OCI-LY3 (cell line): ENCODE results near the gene USP33.
A peak's percentile ranks its signal among the peaks of the same experiment; 100 is the strongest.

Experiments
- H2AFZ ChIP-seq: fragments of 200-600, 300-600 bp; shearing (Covaris generic); 2 replicates; pipeline ENCODE4 v1.6.0; 2014; ENCODE audit warnings: antibody characterized with exemption, low read depth, low read length
- H3K27ac ChIP-seq: fragments of 200-600, 300-600 bp; sonication (generic); 2 replicates; pipeline ENCODE4 v1.5.1; 2014; ENCODE audit warnings: mild to moderate bottlenecking, low read length, moderate library complexity, mixed read lengths
- H3K27me3 ChIP-seq: fragments of 200-600, 300-600 bp; sonication (generic); 2 replicates; pipeline ENCODE4 v1.6.1; 2014; ENCODE audit warnings: low read depth, low read length, mixed read lengths
- H3K36me3 ChIP-seq: fragments of 200-600, 300-600 bp; sonication (generic); replicated peaks from 2 replicates; pipeline ENCODE3; 2014; ENCODE audit warnings: low read depth, low read length, mixed read lengths
- H3K4me1 ChIP-seq: fragments of 300-600, 200-600 bp; sonication (generic); 2 replicates; pipeline ENCODE4 v1.6.1; 2014; ENCODE audit warnings: low read length, mixed read lengths
- H3K4me2 ChIP-seq: fragments of 200-600, 300-600 bp; sonication (generic); 2 replicates; pipeline ENCODE4 v1.6.1; 2014; ENCODE audit warnings: low read length, mixed read lengths
- H3K4me3 ChIP-seq: fragments of 300-600, 200-600 bp; sonication (generic); 2 replicates; pipeline ENCODE4 v1.5.1; 2014; ENCODE audit warnings: antibody characterized with exemption, mild to moderate bottlenecking, low read length, moderate library complexity
- H3K79me2 ChIP-seq: fragments of 300-600, 200-600 bp; shearing (Covaris generic); 2 replicates; pipeline ENCODE4 v1.6.1; 2014; ENCODE audit warnings: mild to moderate bottlenecking, low read length, mixed read lengths
- H3K9ac ChIP-seq: fragments of 300-600, 200-600 bp; shearing (Covaris generic); 2 replicates; pipeline ENCODE4 v1.6.0; 2014; ENCODE audit warnings: mild to moderate bottlenecking, low read length, moderate library complexity
- H3K9me3 ChIP-seq: fragments of 200-600, 300-600 bp; shearing (Covaris generic); 2 replicates; pipeline ENCODE4 v1.6.1; 2014; ENCODE audit warnings: low read length, mixed read lengths; ENCODE audit not compliant: insufficient read depth
- H4K20me1 ChIP-seq: fragments of 200-600, 300-600 bp; sonication (generic); 2 replicates; pipeline ENCODE4 v1.6.1; 2016; ENCODE audit warnings: low read length, mixed read lengths; ENCODE audit not compliant: insufficient read depth
- EZH2phosphoT487 ChIP-seq: fragments of 200-600 bp; shearing (Covaris generic); IDR thresholded peaks from 2 replicates; pipeline ENCODE4 v1.6.1; 2018; ENCODE audit warnings: antibody characterized with exemption, mixed run types, low read depth
- TF ChIP-seq, protein P1 (sequence below): fragments of 200-600, 300-600 bp; sonication (generic); IDR thresholded peaks from 2 replicates; pipeline ENCODE4 v1.5.1; 2014; ENCODE audit warnings: antibody characterized with exemption, low read length, low read depth

USP33 gene

DNA sequence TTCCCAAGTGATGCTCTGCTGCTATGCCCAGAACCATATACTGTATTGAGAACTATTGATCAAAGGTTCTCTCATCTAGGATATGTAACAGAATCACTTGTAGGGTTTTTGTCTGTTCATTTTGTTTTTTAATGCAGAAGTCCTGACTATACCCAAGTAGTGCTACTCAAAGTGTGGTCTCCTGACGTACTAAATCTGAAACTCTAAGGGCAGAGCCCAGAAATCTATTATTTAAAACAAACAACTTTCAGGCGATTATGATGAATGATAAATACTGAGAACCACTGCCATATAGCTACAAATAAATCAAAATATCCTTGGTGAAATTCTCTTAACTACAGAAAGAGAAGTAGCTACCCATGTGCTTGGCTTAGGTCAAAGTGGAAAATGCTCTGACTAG is 87.3 kb downstream of the USP33 start:
- H3K27ac ChIP-seq = no peak overlapping the region
- H3K4me1 ChIP-seq = peaks cover 36% of the 10 kb centered on the region
- peak overlapping the region; percentile 77 for H3K4me2 ChIP-seq
- H3K4me3 ChIP-seq = peak overlapping the region; percentile 55
- H3K27me3 ChIP-seq = no peaks in the 10 kb centered on the region
- H3K36me3 ChIP-seq = peaks cover 4% of the 10 kb centered on the region
- H3K9ac ChIP-seq = 0 out of 2 replicates have a peak overlapping the region, but pooled peaks have one; percentile 15
- H2AFZ ChIP-seq = no peak overlapping the region
- peaks cover 19% of the 10 kb centered on the region for H4K20me1 ChIP-seq
- H3K79me2 ChIP-seq = peaks cover 94% of the 10 kb centered on the region
- H3K9me3 ChIP-seq = no peaks in the 10 kb centered on the region
- no peak for TF ChIP-seq EZH2phosphoT487
- TF ChIP-seq, protein P1, sequence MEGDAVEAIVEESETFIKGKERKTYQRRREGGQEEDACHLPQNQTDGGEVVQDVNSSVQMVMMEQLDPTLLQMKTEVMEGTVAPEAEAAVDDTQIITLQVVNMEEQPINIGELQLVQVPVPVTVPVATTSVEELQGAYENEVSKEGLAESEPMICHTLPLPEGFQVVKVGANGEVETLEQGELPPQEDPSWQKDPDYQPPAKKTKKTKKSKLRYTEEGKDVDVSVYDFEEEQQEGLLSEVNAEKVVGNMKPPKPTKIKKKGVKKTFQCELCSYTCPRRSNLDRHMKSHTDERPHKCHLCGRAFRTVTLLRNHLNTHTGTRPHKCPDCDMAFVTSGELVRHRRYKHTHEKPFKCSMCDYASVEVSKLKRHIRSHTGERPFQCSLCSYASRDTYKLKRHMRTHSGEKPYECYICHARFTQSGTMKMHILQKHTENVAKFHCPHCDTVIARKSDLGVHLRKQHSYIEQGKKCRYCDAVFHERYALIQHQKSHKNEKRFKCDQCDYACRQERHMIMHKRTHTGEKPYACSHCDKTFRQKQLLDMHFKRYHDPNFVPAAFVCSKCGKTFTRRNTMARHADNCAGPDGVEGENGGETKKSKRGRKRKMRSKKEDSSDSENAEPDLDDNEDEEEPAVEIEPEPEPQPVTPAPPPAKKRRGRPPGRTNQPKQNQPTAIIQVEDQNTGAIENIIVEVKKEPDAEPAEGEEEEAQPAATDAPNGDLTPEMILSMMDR = no peak

GRCh38 chr1:77671836-77672235 is 87.8 kb downstream of the USP33 start:
- H3K4me3 ChIP-seq = peak overlapping the region; percentile 55
- H2AFZ ChIP-seq = no peak overlapping the region
- peaks cover 4% of the 10 kb centered on the region for H3K36me3 ChIP-seq
- H3K27me3 ChIP-seq = no peaks in the 10 kb centered on the region
- peaks cover 94% of the 10 kb centered on the region for H3K79me2 ChIP-seq
- peaks cover 36% of the 10 kb centered on the region for H3K4me1 ChIP-seq
- no peaks in the 10 kb centered on the region for H3K9me3 ChIP-seq
- TF ChIP-seq, protein P1 = no peak
- TF ChIP-seq EZH2phosphoT487 = no peak
- H3K9ac ChIP-seq = 0 out of 2 replicates have a peak overlapping the region, but pooled peaks have one; percentile 15
- peak overlapping the region; percentile 77 for H3K4me2 ChIP-seq
- no peak overlapping the region for H3K27ac ChIP-seq
- peaks cover 18% of the 10 kb centered on the region for H4K20me1 ChIP-seq

DNA sequence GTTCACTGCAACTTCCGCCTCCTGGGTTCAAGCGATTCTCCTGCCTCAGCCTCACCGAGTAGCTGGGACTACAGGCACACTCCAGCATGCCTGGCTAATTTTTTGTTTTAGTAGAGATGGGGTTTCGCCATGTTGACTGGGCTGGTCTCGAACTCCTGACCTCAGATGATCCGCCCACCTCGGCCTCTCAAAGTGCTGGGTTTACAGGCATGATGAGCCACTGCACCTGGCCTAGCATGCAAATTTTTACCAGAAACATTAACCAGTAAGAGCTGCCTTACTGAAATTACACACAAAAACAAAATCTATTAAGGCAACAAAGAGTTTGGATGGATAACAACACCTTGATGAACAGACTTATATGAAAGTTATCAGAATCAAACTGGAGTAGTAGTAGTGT is 89.3 kb downstream of the USP33 start:
- Histone ChIP-seq H3K9ac (no peak overlapping the region), H3K79me2 (peaks cover 92% of the 10 kb centered on the region), H3K9me3 (no peaks in the 10 kb centered on the region), H3K36me3 (no peaks in the 10 kb centered on the region), H3K4me2 (no peak overlapping the region), H2AFZ (no peak overlapping the region), H3K4me3 (no peak overlapping the region), H3K27ac (no peak overlapping the region), H4K20me1 (peaks cover 18% of the 10 kb centered on the region), H3K27me3 (no peaks in the 10 kb centered on the region), H3K4me1 (peaks cover 36% of the 10 kb centered on the region)
- TF ChIP-seq EZH2phosphoT487 = no peak
- TF ChIP-seq, protein P1 = no peak

GRCh38 chr1:77668924-77669449 is 90.7 kb downstream of the USP33 start:
- H3K9me3 ChIP-seq = no peaks in the 10 kb centered on the region
- H3K4me1 ChIP-seq = peaks cover 36% of the 10 kb centered on the region
- H3K79me2 ChIP-seq = peaks cover 94% of the 10 kb centered on the region
- no peak overlapping the region for H2AFZ ChIP-seq
- no peak overlapping the region for H3K9ac ChIP-seq
- TF ChIP-seq EZH2phosphoT487 = no peak
- TF ChIP-seq, protein P1 = no peak
- H3K4me2 ChIP-seq = no peak overlapping the region
- no peak overlapping the region for H3K4me3 ChIP-seq
- H3K36me3 ChIP-seq = no peaks in the 10 kb centered on the region
- peaks cover 21% of the 10 kb centered on the region for H4K20me1 ChIP-seq
- H3K27me3 ChIP-seq = no peaks in the 10 kb centered on the region
- H3K27ac ChIP-seq = no peak overlapping the region
